ENCODE measurements around the gene TUBB4A. TPM values are rescaled to one million over a fixed set of nuclear protein-coding genes. Genes with fewer than 3 reads are reported as not detected.

TUBB4A gene
- total and polyA plus RNA-seq, 2 of the 8 experiments (the other 6 are each of a cell fraction or from before 2014, with no cell fraction given): 16.8 to 30.4 TPM

- no peak overlapping the region for H4K8ac ChIP-seq (ENCODE audit: extremely low read depth, insufficient read depth, low read length)
- peaks cover 0 to 3% of the 10 kb centered on the region in 2 experiments for H4K20me1 ChIP-seq (replicated peaks in 1 of 2; ENCODE audit: control insufficient read depth in 1 of 2, insufficient read depth in 2 of 2, low read length in 2 of 2)
- H2BK20ac ChIP-seq (ENCODE audit: low read length): 0 out of 2 replicates have a peak overlapping the region, but pooled peaks have one; percentile 80
- no peaks in the 10 kb centered on the region for H3K36me3 ChIP-seq (ENCODE audit: control insufficient read depth in 2 of 4, insufficient read depth in 4 of 4, low read length in 3 of 4)
- peaks cover 0 to 2% (median 0%) of the 10 kb centered on the region in 4 experiments; a peak in 1 of 7 replicates for H3K27me3 ChIP-seq (replicated peaks in 1 of 4; ENCODE audit: control insufficient read depth in 3 of 4, extremely low read depth in 1 of 4, insufficient read depth in 3 of 4, low read length in 3 of 4)
- H2AFZ ChIP-seq (ENCODE audit: low read length): no peak overlapping the region
- no peak overlapping the region for H3K56ac ChIP-seq (replicated peaks; ENCODE audit: insufficient read length, low read depth, low read length)
- 0 out of 2 replicates have a peak overlapping the region, but pooled peaks have one; percentile 8 for H2BK15ac ChIP-seq (ENCODE audit: low read length)
- no peak overlapping the region for H4K91ac ChIP-seq (replicated peaks; ENCODE audit: insufficient read length, low read length)
- peaks cover 0 to 5% (median 3%) of the 10 kb centered on the region in 4 experiments; a peak in 4 of 7 replicates for H3K4me1 ChIP-seq (replicated peaks in 1 of 4; ENCODE audit: control insufficient read depth in 3 of 4, insufficient read depth in 4 of 4, low read length in 3 of 4)
- CTCF ChIA-PET (ENCODE audit: partially characterized antibody): interaction anchor here (0.6 to 2.6 kb wide), 8 partner anchors 41 to 1166 kb away, joined by 3 to 12 read pairs (median 4); no protein-coding TSS in a partner anchor
- no peak overlapping the region for H4K5ac ChIP-seq (ENCODE audit: insufficient read length, low read depth, low read length)
- H3K23ac ChIP-seq (ENCODE audit: insufficient read length): no peak overlapping the region
- no peak overlapping the region for H3K9ac ChIP-seq (replicated peaks in 1 of 4; ENCODE audit: extremely low read depth in 1 of 4, low read depth in 3 of 4, low read length in 3 of 4)
- no peak overlapping the region for H3K4me3 ChIP-seq (ENCODE audit: extremely low read depth in 1 of 4, insufficient read depth in 2 of 4, low read depth in 3 of 4, low read length in 4 of 4)
- H3K14ac ChIP-seq (ENCODE audit: insufficient read length): no peak overlapping the region
- DNase-seq (ENCODE audit: low read depth in 1 of 2, low spot score in 2 of 2): no peak
- no peak overlapping the region for H2AK5ac ChIP-seq (ENCODE audit: low read depth, low read length)
- no peak overlapping the region for H3K4me2 ChIP-seq (ENCODE audit: insufficient read depth in 1 of 2, low read depth in 2 of 2, low read length in 2 of 2)
- no peaks in the 10 kb centered on the region for H3K9me3 ChIP-seq (ENCODE audit: insufficient read depth in 2 of 2, low read depth in 1 of 2, low read length in 1 of 2)
- no peak for FAIRE-seq
- peak overlapping the region; percentile 87; the same call in 1 of the 2 replicates for H2BK12ac ChIP-seq (ENCODE audit: low read depth, low read length)
- H3K79me1 ChIP-seq (ENCODE audit: low read depth, low read length): no peaks in the 10 kb centered on the region
- H3K79me2 ChIP-seq (ENCODE audit: control insufficient read depth in 1 of 2, insufficient read depth in 2 of 2, low read length in 2 of 2): no peaks in the 10 kb centered on the region
- 78% methylated on average over 14 of the region's 14 CpGs; no CpG with 5 or more reads in 1 of the 2 experiments for WGBS, 2 experiments (ENCODE audit: extremely low coverage in 1 of 2, insufficient coverage in 1 of 2, insufficient read length in 1 of 2, insufficient replicate concordance in 2 of 2, low coverage in 1 of 2, low lambda C conversion rate in 2 of 2, missing lambda C conversion rate in 1 of 2)
- no peak overlapping the region for H2BK120ac ChIP-seq (replicated peaks; ENCODE audit: low read depth, low read length)
- H3K18ac ChIP-seq (ENCODE audit: extremely low read depth, low read length): no peak overlapping the region
- no peak overlapping the region for H3K27ac ChIP-seq (ENCODE audit: low read depth, low read length)
- peaks cover 12% of the 10 kb centered on the region; the same call in 1 of the 2 replicates for H3K23me2 ChIP-seq (ENCODE audit: low read depth, low read length)
- H3K4ac ChIP-seq (replicated peaks; ENCODE audit: insufficient read length, low read depth, low read length): no peak overlapping the region
- H2BK5ac ChIP-seq (ENCODE audit: low read depth, low read length): no peak overlapping the region
- POLR2A ChIA-PET (ENCODE audit: partially characterized antibody): interaction anchor here (2.7 kb wide), 1 partner anchor 13 kb away, joined by 20 read pairs; the partner anchor contains the start of gene TNFSF9
- no peak for TF ChIP-seq TAF1 (IDR thresholded peaks at IDR 0.05; ENCODE audit: low read depth, low read length)
- no peak for TF ChIP-seq RNF2 (IDR thresholded peaks at IDR 0.05; ENCODE audit: borderline replicate concordance, low read depth, low read length, missing control alignments, poor library complexity, severe bottlenecking)
Observed at GRCh38 chr19:6518145-6518911, 16.2 kb upstream of the TUBB4A start.

All from H1 (cell line).